GM12875 (cell line): Measurements from ENCODE around the gene PSMB7.

Source experiments
- H3K4me3 ChIP-seq: one replicate; pipeline ENCODE4 v1.5.1; 2011; ENCODE audit warnings: low read depth, low read length, control low read depth
- TF ChIP-seq, protein P1 (sequence below): IDR thresholded peaks from 2 replicates; pipeline ENCODE4 v1.5.1; 2011; ENCODE audit warnings: low read depth, mild to moderate bottlenecking, control low read depth, inconsistent platforms, low read length, moderate library complexity, borderline replicate concordance; ENCODE audit not compliant: insufficient read depth

Gene PSMB7

GRCh38 chr9:124455820-124456219 lies 40.6 kb upstream of the PSMB7 start:
- TF ChIP-seq, protein P1, sequence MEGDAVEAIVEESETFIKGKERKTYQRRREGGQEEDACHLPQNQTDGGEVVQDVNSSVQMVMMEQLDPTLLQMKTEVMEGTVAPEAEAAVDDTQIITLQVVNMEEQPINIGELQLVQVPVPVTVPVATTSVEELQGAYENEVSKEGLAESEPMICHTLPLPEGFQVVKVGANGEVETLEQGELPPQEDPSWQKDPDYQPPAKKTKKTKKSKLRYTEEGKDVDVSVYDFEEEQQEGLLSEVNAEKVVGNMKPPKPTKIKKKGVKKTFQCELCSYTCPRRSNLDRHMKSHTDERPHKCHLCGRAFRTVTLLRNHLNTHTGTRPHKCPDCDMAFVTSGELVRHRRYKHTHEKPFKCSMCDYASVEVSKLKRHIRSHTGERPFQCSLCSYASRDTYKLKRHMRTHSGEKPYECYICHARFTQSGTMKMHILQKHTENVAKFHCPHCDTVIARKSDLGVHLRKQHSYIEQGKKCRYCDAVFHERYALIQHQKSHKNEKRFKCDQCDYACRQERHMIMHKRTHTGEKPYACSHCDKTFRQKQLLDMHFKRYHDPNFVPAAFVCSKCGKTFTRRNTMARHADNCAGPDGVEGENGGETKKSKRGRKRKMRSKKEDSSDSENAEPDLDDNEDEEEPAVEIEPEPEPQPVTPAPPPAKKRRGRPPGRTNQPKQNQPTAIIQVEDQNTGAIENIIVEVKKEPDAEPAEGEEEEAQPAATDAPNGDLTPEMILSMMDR = no peak

DNA sequence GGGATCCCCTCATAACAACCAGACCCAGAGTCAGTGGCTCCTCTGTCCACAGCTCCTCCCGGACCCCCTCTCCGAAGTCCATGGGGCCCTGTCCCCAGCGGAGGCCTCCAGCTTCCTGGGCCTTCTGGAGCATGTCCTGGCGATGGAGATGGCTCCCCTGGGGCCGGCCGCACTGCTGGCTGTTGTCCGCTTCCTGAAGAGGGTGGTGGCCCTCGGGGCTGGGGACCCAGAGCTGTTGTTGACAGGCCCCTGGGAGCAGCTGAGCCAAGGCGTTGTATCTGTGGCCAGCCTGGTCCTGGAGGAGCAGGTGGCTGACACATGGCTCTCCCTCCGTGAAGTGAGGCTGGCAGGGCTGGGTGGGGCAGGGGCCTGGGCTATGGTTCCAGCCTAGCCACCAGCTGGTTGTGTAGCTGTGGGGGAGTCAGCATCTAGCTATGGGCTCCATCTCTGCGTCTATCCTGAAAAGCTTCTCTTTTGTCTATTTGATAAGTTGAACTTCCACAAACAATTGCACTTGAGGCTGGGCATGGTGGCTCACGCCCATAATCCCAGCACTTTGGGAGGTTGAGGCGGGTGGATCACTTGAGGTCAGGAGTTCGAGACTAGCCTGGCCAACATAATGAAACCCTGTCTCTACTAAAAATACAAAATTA lies 39.7 kb upstream of the PSMB7 start:
- no peak overlapping the region for H3K4me3 ChIP-seq
- TF ChIP-seq, protein P1 = no peak

More at GRCh38 chr9:124455820-124456219, 40.6 kb upstream of the PSMB7 start:
- no peak overlapping the region for H3K4me3 ChIP-seq

GRCh38 chr9:124454296-124454695 lies 39.1 kb upstream of the PSMB7 start:
- H3K4me3 ChIP-seq = no peak overlapping the region
- TF ChIP-seq, protein P1 = no peak

DNA sequence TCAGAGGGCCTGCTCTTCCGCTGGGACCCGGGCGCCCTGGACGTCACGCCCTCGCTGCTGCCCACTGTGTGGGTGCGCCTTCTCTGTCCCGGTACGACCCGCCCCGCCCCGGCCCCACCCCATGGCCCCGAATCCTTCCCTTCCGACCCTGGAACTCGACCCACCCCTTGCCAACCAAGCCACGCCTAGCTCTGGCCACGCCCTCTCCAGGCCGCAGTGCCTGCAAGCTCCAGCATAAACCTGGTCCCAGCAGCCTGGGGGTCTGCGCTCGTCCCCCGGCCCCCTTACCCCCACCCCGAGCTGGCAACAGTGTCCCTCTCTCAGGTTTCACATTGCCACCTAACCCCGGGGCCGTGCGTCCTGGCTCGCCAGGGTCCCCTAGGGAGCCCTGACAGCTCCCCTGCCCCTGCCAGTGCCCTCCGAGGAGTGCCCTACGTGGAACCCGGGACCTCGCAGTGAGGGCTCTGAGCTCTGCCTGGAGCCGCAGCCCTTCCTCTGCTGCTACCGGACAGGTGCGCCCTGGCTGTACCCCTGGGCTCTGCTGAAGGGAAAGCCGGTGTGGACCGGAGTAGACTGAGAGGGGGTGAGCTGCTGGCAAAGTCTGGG lies 38.4 kb upstream of the PSMB7 start:
- no peak overlapping the region for H3K4me3 ChIP-seq
- TF ChIP-seq, protein P1 = no peak

GRCh38 chr9:124452841-124453585 lies 37.8 kb upstream of the PSMB7 start:
- TF ChIP-seq, protein P1 = no peak
- H3K4me3 ChIP-seq = no peak overlapping the region

DNA sequence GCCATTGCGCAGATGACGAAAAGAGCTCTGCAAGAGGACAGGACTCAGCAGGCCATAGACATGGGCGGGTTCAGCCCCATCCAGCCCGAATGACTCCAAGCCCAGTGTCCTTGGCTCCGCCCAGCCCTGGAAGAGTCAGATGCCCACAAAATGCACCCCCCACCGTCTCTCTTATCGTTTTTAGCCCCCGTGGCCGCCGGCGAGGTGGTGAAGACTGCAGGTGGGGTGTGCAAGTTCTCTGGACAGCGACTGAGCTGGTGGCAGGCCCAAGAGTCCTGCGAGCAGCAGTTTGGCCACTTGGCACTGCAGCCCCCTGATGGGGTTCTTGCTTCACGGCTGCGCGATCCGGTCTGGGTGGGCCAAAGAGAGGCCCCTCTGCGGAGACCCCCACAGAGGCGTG lies 37.1 kb upstream of the PSMB7 start:
- no peak overlapping the region for H3K4me3 ChIP-seq
- TF ChIP-seq, protein P1 = no peak
